Colonic mucosa (tissue), 4 donors: ENCODE data around the gene ACOX3. TPM values are rescaled to one million over a fixed set of nuclear protein-coding genes. Genes with fewer than 3 reads are reported as not detected.

Experiments
- DNase-seq: peaks from one replicate; pipeline ENCODE4 v3.0.0-alpha.2; 2020
- H3K27ac ChIP-seq: fragments of 200-600 bp; one replicate; pipeline ENCODE4 v1.8.0; 2021
- H3K27me3 ChIP-seq: fragments of 200-600 bp; one replicate; pipeline ENCODE4 v1.8.0; 2021
- H3K36me3 ChIP-seq: fragments of 200-600 bp; one replicate; pipeline ENCODE4 v1.8.0; 2021
- H3K4me1 ChIP-seq: fragments of 200-600 bp; one replicate; pipeline ENCODE4 v1.8.0; 2021; ENCODE audit warnings: mild to moderate bottlenecking
- H3K4me3 ChIP-seq: fragments of 200-600 bp; one replicate; pipeline ENCODE4 v1.8.0; 2021
- H3K9ac ChIP-seq, 2 donors: one replicate each; pipeline ENCODE4 v1.7.0; 2013; ENCODE audit warnings: control low read depth in 2 of 2, low read depth in 2 of 2, low read length in 2 of 2
- H3K9me3 ChIP-seq: fragments of 200-600 bp; one replicate; pipeline ENCODE4 v1.8.0; 2021
- CTCF ChIP-seq: fragments of 200-600 bp; IDR thresholded peaks from one replicate; pipeline ENCODE4 v1.8.0; 2022; ENCODE audit warnings: antibody characterized with exemption, mild to moderate bottlenecking
- intact Hi-C: fragments of 100-400 bp; cut with DNase I; formaldehyde crosslinking; loops from one replicate; pipeline ENCODE4 v1.14.1; 2022
- total RNA-seq, 2 donors: library from RNA; stranded (reverse); fragmentation: NEBNext Ultra II Directional in 1 of 2; extraction: Animal tissue kit (Norgen Biotek cat#: 25700) in 1 of 2; gene quantifications; one replicate each; pipeline ENCODE4 v1.2.1, GENCODE V29; 2021
- donor health status: healthy.
- donor health status: DM: no; HTN: no; CAD: no.
- donor health status: DM: no; HTN: no; CAD: no.

ACOX3 gene
- total RNA-seq, 2 donors from 2014 or later: 19.9 to 26.1 TPM

DNA sequence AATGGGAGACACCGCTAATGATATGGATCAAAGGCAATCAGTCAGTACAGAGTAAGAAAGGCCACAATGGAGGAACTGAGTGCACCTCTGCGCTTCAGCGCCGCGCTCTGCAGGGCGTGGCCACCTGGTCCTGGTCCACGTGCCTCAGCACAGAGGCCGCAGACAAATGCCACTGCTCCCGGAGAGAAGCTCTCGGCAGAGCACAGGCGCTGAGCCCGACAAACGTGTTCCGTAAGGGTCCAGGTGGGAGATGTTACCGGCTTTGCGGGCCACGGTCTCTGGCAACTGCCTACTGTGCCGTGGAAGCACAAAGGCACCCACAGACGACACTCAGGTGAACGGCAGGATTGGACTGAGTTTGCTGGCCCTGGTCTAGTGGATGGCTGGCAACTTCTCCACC, 68.9 kb downstream of the ACOX3 start:
- Histone ChIP-seq H3K9me3 (no peaks in the 10 kb centered on the region), H3K4me3 (no peak overlapping the region), H3K36me3 (no peaks in the 10 kb centered on the region), H3K4me1 (no peaks in the 10 kb centered on the region), H3K9ac (no peak overlapping the region), H3K27ac (no peak overlapping the region), H3K27me3 (no peaks in the 10 kb centered on the region)
- TF ChIP-seq CTCF: no peak
- no peak for DNase-seq
- intact Hi-C loops: no loop called here

DNA sequence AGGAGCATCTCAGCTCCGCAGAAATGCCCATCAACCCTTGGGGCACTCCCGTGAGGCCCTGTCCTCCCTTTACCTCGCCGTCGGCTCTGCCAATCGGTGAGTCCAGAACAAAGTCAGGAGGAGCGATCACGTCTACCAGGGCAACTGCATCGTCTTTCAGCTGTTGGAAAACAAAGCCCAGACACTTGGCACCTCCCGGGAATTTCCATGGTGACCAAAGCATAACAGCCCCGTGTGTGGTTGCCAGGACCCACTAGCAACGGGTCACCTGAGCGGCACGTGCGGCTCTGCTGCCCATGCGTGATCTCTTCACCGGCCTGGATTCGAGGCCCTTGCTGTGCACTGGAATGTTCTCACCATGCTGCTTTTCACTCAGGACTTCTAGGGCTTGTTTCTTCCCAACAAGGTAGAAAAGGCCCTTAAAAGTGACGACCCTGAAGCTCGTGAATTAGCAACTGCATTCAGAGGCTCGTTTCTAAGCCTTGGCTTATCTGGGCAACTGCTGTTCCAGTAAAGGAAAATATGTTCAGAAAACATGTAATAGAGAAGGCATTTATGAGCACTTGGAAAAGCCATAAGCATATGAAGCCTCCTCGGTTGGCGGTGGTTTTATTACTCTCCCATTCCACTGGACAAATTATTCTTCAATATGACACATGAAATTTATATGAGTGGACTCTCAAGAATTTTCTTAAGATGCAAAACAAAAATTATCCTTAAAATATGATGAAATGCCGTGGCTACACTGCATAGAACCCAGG, 69.5 kb downstream of the ACOX3 start:
- H3K9me3 ChIP-seq: no peaks in the 10 kb centered on the region
- H3K27me3 ChIP-seq: no peaks in the 10 kb centered on the region
- no peak overlapping the region for H3K9ac ChIP-seq
- TF ChIP-seq CTCF: no peak
- H3K36me3 ChIP-seq: no peaks in the 10 kb centered on the region
- no peak overlapping the region for H3K27ac ChIP-seq
- H3K4me3 ChIP-seq: no peak overlapping the region
- intact Hi-C loops: no loop called here
- no peak for DNase-seq
- H3K4me1 ChIP-seq: no peaks in the 10 kb centered on the region

DNA sequence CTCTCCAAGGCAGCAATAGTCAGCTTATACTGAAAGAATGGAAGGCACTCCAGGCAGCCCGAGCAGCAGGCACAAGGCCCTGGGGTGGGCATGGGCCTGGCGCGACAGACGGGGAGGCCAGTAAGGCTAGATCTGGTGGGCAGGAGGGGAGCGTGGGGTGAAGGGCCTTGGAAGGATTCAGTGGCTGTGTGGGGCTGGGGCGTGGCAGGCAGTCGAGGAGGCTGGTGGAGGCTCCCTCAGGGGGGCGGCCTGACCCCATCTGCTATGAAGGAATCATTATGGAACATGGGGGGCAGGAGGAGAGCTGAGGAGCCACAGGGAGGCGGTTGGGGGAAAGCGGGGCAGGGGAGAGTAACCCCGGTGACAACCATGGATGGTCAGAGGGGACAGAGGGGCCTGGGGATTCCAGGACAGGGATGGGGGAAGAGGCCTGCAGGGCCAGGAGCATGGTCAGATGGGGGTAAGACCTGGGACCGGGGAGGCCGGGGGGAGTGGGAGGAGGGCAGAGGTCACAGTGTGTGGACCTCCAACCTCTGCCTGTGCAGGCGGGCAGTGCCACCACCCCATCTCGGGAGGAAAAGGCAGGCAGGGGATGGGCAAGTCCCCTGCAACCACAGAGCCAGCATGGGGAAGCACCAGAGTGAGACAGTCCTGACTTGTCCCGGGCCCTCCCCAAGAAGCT, 70.3 kb downstream of the ACOX3 start:
- Histone ChIP-seq H3K36me3 (no peaks in the 10 kb centered on the region), H3K27ac (no peak overlapping the region)
- no peak for TF ChIP-seq CTCF

GRCh38 chr4:8369426-8370105, 71.0 kb downstream of the ACOX3 start:
- Histone ChIP-seq H3K27me3 (no peaks in the 10 kb centered on the region), H3K4me1 (no peaks in the 10 kb centered on the region), H3K9me3 (no peaks in the 10 kb centered on the region), H3K4me3 (no peak overlapping the region), H3K36me3 (no peaks in the 10 kb centered on the region), H3K9ac (no peak overlapping the region), H3K27ac (no peak overlapping the region)
- no peak for DNase-seq
- intact Hi-C loops: no loop called here
- no peak for TF ChIP-seq CTCF

More for the DNA sequence above, 70.3 kb downstream of the ACOX3 start:
- Histone ChIP-seq H3K27me3 (no peaks in the 10 kb centered on the region), H3K4me1 (no peaks in the 10 kb centered on the region), H3K9ac (no peak overlapping the region), H3K9me3 (no peaks in the 10 kb centered on the region), H3K4me3 (no peak overlapping the region)
- DNase-seq: no peak
- intact Hi-C loops: no loop called here

GRCh38 chr4:8368998-8369397, 71.5 kb downstream of the ACOX3 start:
- no peak for TF ChIP-seq CTCF
- no peak overlapping the region for H3K27ac ChIP-seq
- no peaks in the 10 kb centered on the region for H3K9me3 ChIP-seq
- H3K4me3 ChIP-seq: no peak overlapping the region
- no peaks in the 10 kb centered on the region for H3K4me1 ChIP-seq
- intact Hi-C loops: no loop called here
- no peak overlapping the region for H3K9ac ChIP-seq
- H3K27me3 ChIP-seq: no peaks in the 10 kb centered on the region
- DNase-seq: no peak
- H3K36me3 ChIP-seq: no peaks in the 10 kb centered on the region
